HG03439 (cell line): ENCODE data around the gene SULT1A3.
"Not testable (repeated sequence)": the region's sequence is repeated elsewhere in the genome, so short reads cannot be mapped to it uniquely, and the experiment has no call there.

ENCODE experiments used
- ATAC-seq: cut with Tn5 transposase; IDR thresholded peaks from one replicate; pipeline ENCODE4 v1.9.1; 2021; ENCODE audit warnings: mild to moderate bottlenecking, moderate library complexity; ENCODE audit not compliant: unreplicated experiment

SULT1A3 gene

GRCh38 chr16:30199049-30199448, at the start of gene SULT1A3:
SULT1A3 (plus strand) TSS chr16:30199255; CDS start chr16:30200729, 1,474 bp downstream.
- ATAC-seq = not testable (repeated sequence)

GRCh38 chr16:30151091-30151490, 48.0 kb upstream of the SULT1A3 start:
- no peak for ATAC-seq

GRCh38 chr16:30152517-30152916, 46.5 kb upstream of the SULT1A3 start:
- ATAC-seq = no peak

GRCh38 chr16:30155188-30155587, 43.9 kb upstream of the SULT1A3 start:
- no peak for ATAC-seq

- no peak for ATAC-seq
Observed at GRCh38 chr16:30157214-30157613, 41.8 kb upstream of the SULT1A3 start.

- ATAC-seq = no peak
Observed at GRCh38 chr16:30163538-30163937, 35.5 kb upstream of the SULT1A3 start.

- no peak for ATAC-seq
Observed at GRCh38 chr16:30166202-30166902, 32.7 kb upstream of the SULT1A3 start.

GRCh38 chr16:30168746-30169145, 30.3 kb upstream of the SULT1A3 start:
- ATAC-seq = not testable (repeated sequence)

- not testable (repeated sequence) for ATAC-seq
Observed at GRCh38 chr16:30169416-30169815, 29.6 kb upstream of the SULT1A3 start.

GRCh38 chr16:30170145-30170544, 28.9 kb upstream of the SULT1A3 start:
- ATAC-seq = not testable (repeated sequence)

- no peak for ATAC-seq
Observed at GRCh38 chr16:30173054-30173453, 26.0 kb upstream of the SULT1A3 start.

GRCh38 chr16:30176876-30177275, 22.2 kb upstream of the SULT1A3 start:
- not testable (repeated sequence) for ATAC-seq

- ATAC-seq = no peak
Observed at GRCh38 chr16:30179195-30179594, 19.9 kb upstream of the SULT1A3 start.

- no peak for ATAC-seq
Observed at GRCh38 chr16:30179931-30180330, 19.1 kb upstream of the SULT1A3 start.

GRCh38 chr16:30180741-30181140, 18.3 kb upstream of the SULT1A3 start:
- ATAC-seq = no peak

GRCh38 chr16:30183233-30184095, 15.6 kb upstream of the SULT1A3 start, which contains the start of gene CORO1A:
CORO1A (plus strand) TSS chr16:30183602; CDS start chr16:30185210, 1,608 bp downstream.
- ATAC-seq = peak; percentile 47

- ATAC-seq = peak; percentile 26
Observed at GRCh38 chr16:30184096-30184890, 14.8 kb upstream of the SULT1A3 start.

- no peak for ATAC-seq
Observed at GRCh38 chr16:30184891-30185682, 14.0 kb upstream of the SULT1A3 start.

GRCh38 chr16:30185683-30186421, 13.2 kb upstream of the SULT1A3 start:
- ATAC-seq = no peak

GRCh38 chr16:30186444-30186781, 12.6 kb upstream of the SULT1A3 start:
- no peak for ATAC-seq
